GM15510 (cell line): ENCODE measurements around the gene MIPOL1.

Experiments
- POLR2A ChIP-seq: IDR thresholded peaks from 3 replicates; pipeline ENCODE4 v1.6.1; 2011; ENCODE audit warnings: borderline replicate concordance; ENCODE audit not compliant: insufficient read length; ENCODE audit errors: extremely low read depth

The MIPOL1 gene

GRCh38 chr14:37403626-37404025 is 205.9 kb downstream of the MIPOL1 start:
- no peak for TF ChIP-seq POLR2A

DNA sequence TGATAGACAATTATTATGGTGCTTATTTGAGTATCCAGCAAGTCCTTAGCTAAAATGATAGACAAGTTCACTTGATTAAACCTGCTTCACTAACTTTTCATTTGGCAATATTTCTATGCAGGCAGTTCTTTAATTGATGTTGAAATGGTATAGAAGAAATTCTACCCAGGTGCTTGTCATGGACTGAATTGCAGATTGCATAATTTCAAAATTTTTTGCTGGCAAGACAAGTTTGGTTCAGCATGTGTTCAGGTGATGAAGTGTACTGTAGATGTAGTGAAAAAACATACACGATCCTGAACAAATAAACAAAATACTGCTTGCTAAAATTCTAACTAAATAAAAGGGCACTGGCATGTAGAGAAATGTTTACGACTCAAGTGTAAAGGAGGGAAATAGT is 208.4 kb downstream of the MIPOL1 start:
- TF ChIP-seq POLR2A = no peak

GRCh38 chr14:37411079-37411735 is 213.5 kb downstream of the MIPOL1 start:
- no peak for TF ChIP-seq POLR2A

GRCh38 chr14:37413050-37413449 is 215.3 kb downstream of the MIPOL1 start:
- TF ChIP-seq POLR2A = no peak

GRCh38 chr14:37413504-37414003 is 215.8 kb downstream of the MIPOL1 start:
- no peak for TF ChIP-seq POLR2A

- no peak for TF ChIP-seq POLR2A
These were observed 218.5 kb downstream of the MIPOL1 start for GRCh38 chr14:37416264-37416663.

- no peak for TF ChIP-seq POLR2A
These were observed 219.4 kb downstream of the MIPOL1 start for GRCh38 chr14:37417151-37417550.

- TF ChIP-seq POLR2A = no peak
These were observed 220.1 kb downstream of the MIPOL1 start for GRCh38 chr14:37417833-37418232.

DNA sequence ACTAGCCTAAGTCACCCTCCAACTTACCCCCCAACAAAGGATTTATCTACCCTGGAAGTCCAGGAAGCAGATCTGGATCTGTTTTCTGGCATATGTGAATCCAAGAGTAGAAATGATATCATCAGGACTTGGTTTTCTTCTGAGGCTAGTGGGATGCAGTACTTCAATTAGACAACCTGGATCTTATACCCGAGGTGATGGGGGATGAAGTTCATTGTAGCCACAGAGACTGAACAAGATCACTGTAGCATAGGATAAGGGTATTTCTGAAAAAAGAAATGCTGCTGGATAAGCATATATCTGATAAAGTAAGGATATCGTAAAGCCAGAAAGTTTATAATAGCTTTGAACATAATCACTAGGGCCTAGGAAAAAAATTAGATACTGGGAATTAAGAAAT is 222.9 kb downstream of the MIPOL1 start:
- no peak for TF ChIP-seq POLR2A

DNA sequence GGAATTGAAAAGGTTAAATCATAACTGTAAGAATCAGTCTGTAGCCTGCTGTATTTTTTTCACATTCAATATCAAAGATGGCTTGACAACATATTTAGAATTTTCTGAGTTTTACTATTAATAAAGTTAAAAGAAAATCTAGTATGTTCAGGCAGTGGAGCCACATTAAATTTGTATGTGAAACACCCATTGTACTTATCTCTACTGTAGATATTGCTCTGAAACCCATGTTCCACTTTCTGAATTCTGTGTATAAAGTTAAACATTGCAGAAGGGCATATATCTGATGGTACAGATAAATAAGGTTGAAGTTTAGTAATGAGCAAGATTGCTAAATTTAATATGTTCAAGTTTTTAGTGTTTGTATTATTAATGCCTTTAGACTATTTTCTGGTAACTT is 224.6 kb downstream of the MIPOL1 start:
- TF ChIP-seq POLR2A = no peak

DNA sequence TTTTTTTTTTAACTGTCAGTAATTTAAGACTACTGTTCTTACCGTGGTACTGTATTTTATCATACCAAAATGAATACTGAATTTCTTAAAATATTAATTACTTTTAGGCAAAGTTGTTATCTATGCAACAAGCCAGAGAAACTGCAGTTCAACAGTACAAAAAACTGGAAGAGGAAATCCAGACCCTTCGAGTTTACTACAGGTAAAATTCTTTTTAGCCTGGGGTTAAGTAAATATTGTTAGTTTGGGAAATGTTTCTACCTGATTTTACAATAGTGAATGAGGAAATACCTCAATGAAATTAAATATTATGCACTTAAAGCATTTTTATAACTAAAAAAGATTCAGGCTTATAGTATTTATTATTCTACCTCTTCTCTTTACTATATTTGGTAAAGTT is 225.0 kb downstream of the MIPOL1 start:
- TF ChIP-seq POLR2A = no peak

DNA sequence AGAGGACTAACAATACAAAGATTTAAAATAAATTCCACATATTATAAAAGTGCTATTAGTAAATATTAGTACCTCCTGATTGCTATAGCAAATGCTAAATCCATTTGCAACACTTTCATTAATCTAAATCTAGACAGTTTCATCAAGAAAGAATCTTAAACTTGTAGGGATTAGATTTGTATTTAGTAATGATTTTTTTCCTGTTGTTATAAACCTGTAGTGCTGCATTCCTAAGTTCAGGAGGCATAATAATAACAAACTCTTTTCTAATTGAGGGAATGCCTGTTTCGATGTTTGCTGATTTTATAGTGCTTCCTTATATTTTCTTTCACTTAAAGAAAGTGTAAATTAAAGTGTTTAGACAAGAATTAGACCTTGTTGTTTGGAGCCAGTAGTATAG is 231.2 kb downstream of the MIPOL1 start:
- TF ChIP-seq POLR2A = no peak

GRCh38 chr14:37429618-37430017 is 231.9 kb downstream of the MIPOL1 start:
- no peak for TF ChIP-seq POLR2A

DNA sequence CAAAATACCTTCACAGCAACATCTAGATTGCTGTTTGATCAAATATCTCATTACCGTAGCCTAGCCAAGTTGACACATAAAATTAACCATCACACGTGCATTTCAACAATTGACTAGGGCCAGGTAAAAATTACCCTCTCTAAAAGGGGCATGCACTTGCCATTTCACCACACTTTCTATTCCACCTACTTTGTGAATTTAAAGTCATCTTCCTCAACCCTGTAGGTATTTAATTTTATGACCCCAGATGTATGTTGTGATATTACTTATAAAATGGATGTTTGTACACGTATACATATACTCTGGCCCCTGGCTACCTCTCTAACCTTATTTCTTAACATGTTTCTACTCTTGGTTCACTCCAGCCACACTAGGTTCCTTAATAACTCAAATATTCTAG is 237.1 kb downstream of the MIPOL1 start:
- no peak for TF ChIP-seq POLR2A

- TF ChIP-seq POLR2A = no peak
These were observed 238.8 kb downstream of the MIPOL1 start for GRCh38 chr14:37436519-37436918.

DNA sequence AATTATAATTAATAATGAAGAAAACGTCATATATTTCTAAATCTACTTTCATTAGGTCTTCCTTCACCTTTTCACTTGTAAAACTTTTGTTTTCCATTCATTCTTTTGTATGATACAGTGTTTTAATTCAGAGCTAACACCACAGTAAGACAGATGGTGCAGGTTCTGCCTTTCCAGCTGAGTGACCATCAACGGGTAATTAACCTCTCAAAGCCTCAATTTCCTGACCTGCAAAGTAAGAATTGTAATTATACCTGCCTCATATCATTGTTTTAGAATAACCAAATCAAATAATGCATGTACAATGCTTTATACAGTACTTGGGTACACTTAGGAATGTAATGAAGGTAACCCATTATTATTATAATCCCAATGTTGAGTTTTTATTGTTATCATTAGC is 239.8 kb downstream of the MIPOL1 start:
- no peak for TF ChIP-seq POLR2A

DNA sequence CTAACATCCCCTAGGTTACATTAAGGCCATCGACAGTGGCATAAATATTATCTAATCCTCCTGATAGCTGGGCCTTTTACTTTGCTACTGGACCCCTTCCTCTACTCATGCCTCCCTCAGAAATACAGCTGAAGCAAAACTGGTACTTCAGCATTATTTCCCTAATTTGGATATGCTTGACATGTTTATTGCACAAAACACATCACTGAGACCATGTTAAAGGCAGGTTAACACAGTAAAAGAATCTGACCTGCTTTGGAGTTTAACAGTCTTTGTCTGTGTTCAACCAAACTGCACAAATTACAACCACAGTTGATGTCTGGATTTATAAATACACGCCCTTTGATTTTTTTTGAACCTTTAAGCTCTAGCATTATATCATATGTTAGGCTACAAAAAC is 240.7 kb downstream of the MIPOL1 start:
- TF ChIP-seq POLR2A = no peak
